Activated T-cell treated with anti-CD3 and anti-CD28 coated beads for 48 hours (primary cell): ENCODE data around the gene THPO.

Experiments used
- DNase-seq: peaks from one replicate; pipeline ENCODE4 v3.0.0-alpha.2; 2020; ENCODE audit warnings: low read depth

THPO gene

GRCh38 chr3:184362668-184363546 lies 15.1 kb downstream of the THPO start:
- DNase-seq: peak; percentile 93

DNA sequence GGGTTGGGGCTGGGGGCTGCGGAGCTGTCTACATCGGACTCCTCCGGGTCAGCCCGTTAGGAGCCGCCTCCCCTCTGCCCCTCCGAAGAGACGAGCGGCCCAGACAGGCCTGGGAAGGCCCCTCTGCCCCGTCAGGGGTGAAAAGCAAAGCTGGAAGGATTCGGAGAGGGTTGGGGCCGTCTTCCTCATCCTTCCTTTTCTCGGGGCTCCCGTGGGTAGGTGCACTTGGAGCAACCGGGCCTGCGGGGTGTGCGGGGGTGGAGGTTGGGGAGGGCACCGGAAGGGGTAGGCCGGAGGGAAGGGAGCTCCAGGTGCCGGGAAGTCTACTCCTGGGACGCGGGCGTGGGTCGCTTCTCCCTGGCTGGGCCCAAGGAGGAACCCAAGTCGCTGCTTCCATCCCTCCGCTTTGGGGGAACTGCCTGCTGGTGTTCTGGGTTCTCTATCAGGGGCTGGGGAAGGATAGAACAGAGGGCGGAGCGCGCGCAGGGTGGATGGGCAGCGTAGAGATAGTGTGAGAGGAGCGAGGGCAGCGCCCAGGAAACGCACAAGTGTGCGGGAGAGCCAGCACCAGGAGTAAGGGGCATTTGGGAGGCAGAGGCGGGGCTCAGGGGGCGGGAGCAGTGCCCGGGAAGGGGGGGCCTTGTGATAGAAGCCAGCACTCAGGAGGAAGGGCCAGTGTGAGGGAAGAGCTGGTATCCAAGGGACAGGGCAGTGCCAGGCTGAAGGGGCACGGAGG lies 15.9 kb downstream of the THPO start:
- peak; percentile 50 for DNase-seq

DNA sequence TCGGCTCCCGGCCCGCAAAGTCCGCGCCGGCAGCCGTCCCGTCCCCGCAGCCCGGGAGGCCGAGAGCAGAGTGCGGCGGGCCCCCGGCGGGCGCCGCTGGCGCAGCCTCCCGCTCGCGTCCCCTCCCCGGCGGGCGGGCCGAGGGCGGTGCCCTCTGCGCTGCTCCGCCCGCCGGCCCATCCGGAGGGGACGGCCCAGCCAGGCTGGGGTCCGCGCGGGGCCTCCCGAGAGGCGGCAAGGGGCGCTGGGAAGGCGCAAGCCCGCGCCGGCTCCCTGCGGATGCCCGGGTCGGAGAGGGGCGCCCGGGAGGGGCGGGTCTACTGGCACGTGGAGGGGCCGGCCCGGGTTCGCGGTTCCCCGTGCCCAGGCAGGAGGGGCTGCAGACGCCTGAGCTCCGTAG lies 16.5 kb downstream of the THPO start, which contains the start of the genes CLCN2 and POLR2H:
TSS of gene CLCN2 (minus strand) at position 74 of the 400 bp plus-strand sequence. CDS start 126 bp downstream, outside the sequence.
TSS of gene POLR2H (plus strand) at position 179 of the 400 bp plus-strand sequence. CDS start 1,783 bp downstream, outside the sequence.
- DNase-seq: no peak

GRCh38 chr3:184360929-184361531 lies 17.0 kb downstream of the THPO start:
- DNase-seq: no peak

DNA sequence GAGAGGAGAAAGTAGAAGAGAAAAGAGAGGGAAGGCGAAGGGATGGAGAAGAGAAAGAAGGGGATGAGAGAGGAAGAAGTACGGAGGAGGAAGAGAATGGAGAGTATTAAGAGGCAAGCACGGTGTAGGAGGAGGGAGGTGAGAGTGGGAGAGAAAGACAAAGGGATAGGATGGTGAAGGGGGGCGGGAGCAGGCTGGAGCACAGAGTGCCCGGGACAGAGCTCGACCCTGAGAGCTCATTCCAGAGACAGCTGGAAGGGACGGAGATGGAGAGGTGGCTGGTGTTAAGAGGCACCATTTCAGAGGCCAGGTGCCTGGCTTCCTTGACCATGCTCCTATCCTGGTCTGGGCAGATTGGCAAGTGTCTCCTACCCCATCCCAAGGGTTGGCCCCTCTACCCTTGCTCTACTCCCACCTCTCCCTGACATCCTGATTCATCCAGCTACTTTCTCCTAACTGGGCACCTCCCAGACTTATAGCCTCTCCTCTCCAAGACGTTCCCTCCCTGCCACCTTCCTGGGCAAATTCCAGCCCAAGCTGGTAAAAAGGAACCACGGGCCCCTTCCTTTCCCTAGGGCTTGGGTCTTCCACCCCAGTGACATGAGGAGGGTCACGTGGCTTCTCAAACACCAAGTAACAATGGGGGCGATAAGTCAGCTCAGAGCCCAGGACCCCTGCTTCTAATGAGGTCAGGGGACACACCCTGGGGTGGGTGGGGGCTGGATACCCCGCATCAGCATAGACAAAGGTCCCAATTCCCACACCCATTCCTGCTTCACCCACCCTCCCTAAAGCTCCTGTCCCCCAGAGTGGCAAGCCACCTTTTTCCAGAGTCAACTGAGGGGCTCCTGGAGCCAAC lies 17.7 kb downstream of the THPO start:
- DNase-seq: no peak

DNA sequence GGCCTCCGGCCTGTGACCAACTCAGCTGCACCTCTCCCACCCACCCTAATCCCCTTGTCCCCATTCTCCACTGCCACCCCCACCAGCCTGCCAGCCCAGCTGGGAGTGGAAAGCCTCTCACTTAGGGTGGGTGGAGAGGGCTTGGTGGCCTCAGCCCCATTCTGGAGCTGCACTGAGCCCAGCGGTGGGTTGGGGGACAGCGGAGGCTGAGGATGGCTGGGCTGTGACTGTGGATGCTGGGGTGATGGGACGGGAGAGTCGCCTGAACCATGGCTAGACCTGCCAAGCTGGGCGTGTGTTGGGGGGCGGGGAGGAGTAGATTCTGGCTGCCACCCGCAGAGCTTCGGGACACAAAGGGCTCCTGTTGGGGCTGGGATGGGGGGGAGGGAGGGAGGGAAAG lies 18.4 kb downstream of the THPO start:
- no peak for DNase-seq

GRCh38 chr3:184358921-184359350 lies 19.1 kb downstream of the THPO start:
- DNase-seq: no peak

GRCh38 chr3:184358124-184358767 lies 19.8 kb downstream of the THPO start:
- DNase-seq: no peak

GRCh38 chr3:184357248-184358123 lies 20.5 kb downstream of the THPO start:
- no peak for DNase-seq

- no peak for DNase-seq
Measured at GRCh38 chr3:184355261-184356040, 22.6 kb downstream of the THPO start.

- no peak for DNase-seq
Measured at GRCh38 chr3:184354754-184355153, 23.3 kb downstream of the THPO start.

DNA sequence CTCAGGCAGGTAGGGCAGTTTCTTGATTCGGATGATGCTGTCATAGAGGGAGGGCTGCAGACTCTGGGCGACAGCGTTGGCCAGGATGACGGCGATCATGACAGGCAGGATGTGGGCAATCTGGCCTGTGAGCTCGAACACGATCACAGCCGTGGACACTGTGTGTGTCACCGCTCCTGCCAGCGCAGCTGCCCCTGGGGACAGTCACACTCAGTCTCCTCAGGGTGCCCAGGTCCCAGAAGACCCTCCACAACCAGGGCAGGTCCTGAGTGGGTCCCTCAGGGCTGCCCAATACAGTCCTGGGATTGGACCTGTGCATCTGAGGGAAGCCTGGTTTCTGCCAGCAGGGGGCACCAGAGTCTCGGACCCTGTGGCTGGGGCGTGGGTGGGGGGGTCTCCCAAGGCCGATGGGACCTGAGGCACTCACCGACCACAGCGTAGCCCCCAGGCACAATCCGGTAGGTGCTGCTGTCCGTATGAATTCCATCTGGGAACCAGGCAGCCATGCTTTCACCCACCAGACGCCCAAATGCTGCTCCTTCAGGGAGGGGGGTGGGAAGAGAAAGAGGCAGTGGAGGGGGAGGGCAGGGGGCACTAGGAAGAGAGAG lies 23.8 kb downstream of the THPO start:
- peak; percentile 55 for DNase-seq

GRCh38 chr3:184353546-184353941 lies 24.5 kb downstream of the THPO start:
- DNase-seq: no peak

- no peak for DNase-seq
Measured at GRCh38 chr3:184352897-184353545, 25.0 kb downstream of the THPO start.

- no peak for DNase-seq
Measured at GRCh38 chr3:184352149-184352785, 25.7 kb downstream of the THPO start.

DNA sequence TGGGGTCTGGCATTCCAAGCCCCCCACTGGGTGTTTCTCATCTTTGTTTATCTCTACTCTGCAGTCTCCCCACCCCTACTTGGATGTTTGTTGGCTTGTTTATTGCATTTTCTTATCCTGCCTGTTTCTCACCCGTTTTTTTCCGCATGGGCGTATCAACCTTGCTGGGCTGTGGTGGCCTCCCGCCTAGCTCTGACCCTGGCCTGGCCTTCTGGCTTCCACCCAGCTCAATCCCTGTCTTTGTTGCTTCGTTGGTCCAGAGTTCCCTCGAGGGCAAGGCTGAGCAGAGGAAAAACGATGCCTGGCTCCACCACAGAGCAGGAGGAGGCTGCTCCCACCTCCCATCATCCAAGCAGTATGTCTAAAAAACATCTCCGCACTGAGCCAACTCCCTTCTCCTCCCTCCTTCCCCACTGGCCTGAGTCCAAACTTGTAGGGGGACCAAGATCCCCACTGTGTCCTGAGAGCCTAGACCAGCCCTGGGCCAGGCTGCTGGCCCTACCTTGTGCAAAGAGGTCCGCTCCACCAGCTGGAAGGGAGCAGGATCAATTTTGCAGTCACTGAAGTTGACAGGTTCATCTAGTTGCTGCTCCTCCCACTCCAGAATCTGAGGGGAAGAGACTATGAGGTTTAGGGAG lies 26.4 kb downstream of the THPO start:
- DNase-seq: no peak

DNA sequence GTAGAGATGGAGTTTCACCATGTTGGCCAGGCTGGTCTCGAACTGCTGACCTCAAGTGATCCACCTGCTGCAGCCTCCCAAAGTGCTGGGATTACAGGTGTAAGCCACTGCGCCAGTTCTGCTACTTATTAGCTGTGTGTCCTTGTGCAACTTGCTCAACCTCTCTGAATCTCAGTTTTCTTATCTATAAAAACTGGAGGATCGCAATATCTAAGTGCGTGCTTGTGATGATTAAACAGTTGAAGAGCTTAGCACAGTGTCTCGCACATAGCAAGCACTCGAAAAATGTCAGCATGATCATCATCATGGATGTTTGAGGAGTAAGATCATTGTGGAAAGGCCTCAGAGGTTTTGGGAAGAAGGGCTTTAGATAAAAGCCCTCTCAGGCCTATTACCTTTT lies 27.4 kb downstream of the THPO start:
- no peak for DNase-seq
